GM19025 (cell line): ENCODE results near the gene B4GALNT4.

Source experiments
- ATAC-seq: cut with Tn5 transposase; IDR thresholded peaks from one replicate; pipeline ENCODE4 v1.9.1; 2021; ENCODE audit warnings: mild to moderate bottlenecking, low read depth, moderate library complexity; ENCODE audit not compliant: unreplicated experiment

The B4GALNT4 gene

GRCh38 chr11:372809-373715 lies 3.8 kb downstream of the B4GALNT4 start:
- no peak for ATAC-seq

- no peak for ATAC-seq
Measured at GRCh38 chr11:373716-374551, 4.6 kb downstream of the B4GALNT4 start.

- ATAC-seq: no peak
Measured at GRCh38 chr11:375065-376025, 6.0 kb downstream of the B4GALNT4 start.

GRCh38 chr11:376531-377173 lies 7.4 kb downstream of the B4GALNT4 start:
- ATAC-seq: no peak

GRCh38 chr11:377174-377865 lies 8.0 kb downstream of the B4GALNT4 start:
- no peak for ATAC-seq

GRCh38 chr11:377883-378500 lies 8.7 kb downstream of the B4GALNT4 start:
- no peak for ATAC-seq

- no peak for ATAC-seq
Measured at GRCh38 chr11:379205-380094, 10.2 kb downstream of the B4GALNT4 start.

GRCh38 chr11:380095-380480 lies 10.8 kb downstream of the B4GALNT4 start:
- ATAC-seq: no peak

- no peak for ATAC-seq
Measured at GRCh38 chr11:380491-380890, 11.2 kb downstream of the B4GALNT4 start.

GRCh38 chr11:380996-381395 lies 11.7 kb downstream of the B4GALNT4 start:
- no peak for ATAC-seq

- ATAC-seq: no peak
Measured at GRCh38 chr11:381501-382072, 12.3 kb downstream of the B4GALNT4 start.

- ATAC-seq: no peak
Measured at GRCh38 chr11:382081-382629, 12.9 kb downstream of the B4GALNT4 start.

GRCh38 chr11:383431-383830 lies 14.1 kb downstream of the B4GALNT4 start:
- no peak for ATAC-seq

- ATAC-seq: no peak
Measured at GRCh38 chr11:384511-384910, 15.2 kb downstream of the B4GALNT4 start.

- ATAC-seq: no peak
Measured at GRCh38 chr11:385594-386351, 16.5 kb downstream of the B4GALNT4 start.

- no peak for ATAC-seq
Measured at GRCh38 chr11:386483-386882, 17.2 kb downstream of the B4GALNT4 start.
